ENCODE data around the gene NAV2.
"Not testable (repeated sequence)": the region's sequence is repeated elsewhere in the genome, so short reads cannot be mapped to it uniquely, and the experiment has no call there.

NAV2 gene

DNA sequence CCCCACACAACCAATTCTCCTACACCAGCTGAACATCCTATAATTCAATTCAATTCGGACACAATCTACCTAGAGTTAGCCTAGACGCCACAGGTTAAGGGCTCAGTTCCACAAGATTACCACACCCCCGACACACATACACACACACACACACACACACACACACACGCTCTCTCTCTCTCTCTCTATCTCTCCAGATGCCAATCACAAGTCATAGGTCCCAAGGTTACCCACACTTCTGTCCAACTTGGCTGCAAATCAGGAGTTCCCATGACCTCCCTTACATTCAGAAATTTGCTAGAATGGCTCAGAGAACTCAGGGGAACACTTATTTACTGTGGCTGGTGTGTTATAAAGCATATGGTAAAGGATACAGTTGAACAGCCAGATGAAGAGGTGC lies 243.6 kb downstream of the NAV2 start:
- H3K4me1 ChIP-seq (ENCODE audit: control insufficient read depth in 1 of 2, insufficient read depth in 1 of 2, low read depth in 1 of 2, low read length in 1 of 2), result peaks cover 5 to 10% of the 10 kb centered on the region in 2 experiments
- no peak overlapping the region for H3K27ac ChIP-seq
- TF ChIP-seq, protein P1, sequence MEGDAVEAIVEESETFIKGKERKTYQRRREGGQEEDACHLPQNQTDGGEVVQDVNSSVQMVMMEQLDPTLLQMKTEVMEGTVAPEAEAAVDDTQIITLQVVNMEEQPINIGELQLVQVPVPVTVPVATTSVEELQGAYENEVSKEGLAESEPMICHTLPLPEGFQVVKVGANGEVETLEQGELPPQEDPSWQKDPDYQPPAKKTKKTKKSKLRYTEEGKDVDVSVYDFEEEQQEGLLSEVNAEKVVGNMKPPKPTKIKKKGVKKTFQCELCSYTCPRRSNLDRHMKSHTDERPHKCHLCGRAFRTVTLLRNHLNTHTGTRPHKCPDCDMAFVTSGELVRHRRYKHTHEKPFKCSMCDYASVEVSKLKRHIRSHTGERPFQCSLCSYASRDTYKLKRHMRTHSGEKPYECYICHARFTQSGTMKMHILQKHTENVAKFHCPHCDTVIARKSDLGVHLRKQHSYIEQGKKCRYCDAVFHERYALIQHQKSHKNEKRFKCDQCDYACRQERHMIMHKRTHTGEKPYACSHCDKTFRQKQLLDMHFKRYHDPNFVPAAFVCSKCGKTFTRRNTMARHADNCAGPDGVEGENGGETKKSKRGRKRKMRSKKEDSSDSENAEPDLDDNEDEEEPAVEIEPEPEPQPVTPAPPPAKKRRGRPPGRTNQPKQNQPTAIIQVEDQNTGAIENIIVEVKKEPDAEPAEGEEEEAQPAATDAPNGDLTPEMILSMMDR (IDR thresholded peaks at IDR 0.05), result no peak
- H3K36me3 ChIP-seq, result peaks cover 29% of the 10 kb centered on the region
- H3K9me3 ChIP-seq, result no peaks in the 10 kb centered on the region
- peaks cover 18% of the 10 kb centered on the region for H3K27me3 ChIP-seq
- H3K4me3 ChIP-seq (ENCODE audit: low read depth in 1 of 2, low read length in 1 of 2), result no peak overlapping the region

DNA sequence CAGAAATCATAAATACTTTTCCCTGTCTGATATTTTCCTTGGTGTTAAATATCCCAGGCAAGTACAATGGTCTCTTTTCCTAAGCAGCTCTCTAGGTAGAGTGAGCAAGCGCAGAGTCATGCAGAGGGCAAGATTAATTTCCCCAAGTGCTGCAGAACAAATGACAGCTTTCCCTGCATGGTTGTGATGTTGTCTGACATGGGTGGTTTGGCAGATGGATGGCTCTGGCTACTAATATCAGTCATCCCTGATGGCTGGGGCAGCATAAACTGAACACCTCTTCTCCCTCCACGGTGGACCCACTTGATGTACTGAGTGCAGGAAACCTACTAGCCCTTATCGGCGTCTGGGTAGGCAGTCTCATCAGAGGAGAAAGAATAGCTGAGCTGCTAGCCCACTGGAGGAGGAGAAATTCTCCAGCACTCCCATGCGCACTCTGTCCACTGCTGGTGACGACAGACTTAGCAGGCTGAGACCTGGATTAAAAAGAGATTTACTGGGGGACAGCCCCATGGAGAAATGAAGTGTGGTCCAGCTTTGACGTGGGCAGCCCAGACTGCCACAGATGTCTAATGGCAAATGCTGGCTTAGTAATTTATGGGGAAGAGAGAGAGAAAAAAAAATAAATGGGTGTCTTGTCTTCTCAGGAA lies 244.8 kb downstream of the NAV2 start:
- H3K27ac ChIP-seq, result no peak overlapping the region

DNA sequence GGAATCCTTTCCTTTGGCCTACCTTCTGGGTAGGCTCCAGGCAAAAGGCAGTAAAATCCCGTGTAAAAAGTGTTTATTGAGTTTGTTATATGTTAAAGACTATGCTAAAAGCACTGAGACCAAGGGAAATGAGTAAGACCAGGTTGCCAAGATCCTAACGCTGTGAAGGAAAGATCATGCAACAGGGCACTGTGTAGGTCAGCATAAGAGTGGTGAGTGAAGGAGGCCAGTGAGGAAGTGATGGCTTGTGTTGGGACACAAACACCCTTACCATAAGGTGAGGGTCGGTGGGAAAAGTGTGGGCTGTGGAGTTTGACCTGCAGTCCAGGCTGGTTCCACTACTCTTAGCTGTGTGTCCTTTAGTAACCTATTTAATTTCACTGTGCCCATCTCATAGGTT lies 245.6 kb downstream of the NAV2 start:
- H3K4me1 ChIP-seq (ENCODE audit: control insufficient read depth in 1 of 2, insufficient read depth in 1 of 2, low read depth in 1 of 2, low read length in 1 of 2), result no peaks in the 10 kb centered on the region
- peaks cover 33% of the 10 kb centered on the region for H3K36me3 ChIP-seq
- H3K27ac ChIP-seq, result no peak overlapping the region
- H3K27me3 ChIP-seq, result peaks cover 8% of the 10 kb centered on the region
- TF ChIP-seq, protein P1 (IDR thresholded peaks at IDR 0.05), result no peak
- no peak overlapping the region for H3K4me3 ChIP-seq (ENCODE audit: low read depth in 1 of 2, low read length in 1 of 2)
- H3K9me3 ChIP-seq, result no peaks in the 10 kb centered on the region

More for the DNA sequence above, 244.8 kb downstream of the NAV2 start:
- H3K9me3 ChIP-seq, result no peaks in the 10 kb centered on the region
- no peak overlapping the region for H3K4me3 ChIP-seq (ENCODE audit: low read depth in 1 of 2, low read length in 1 of 2)
- no peaks in the 10 kb centered on the region for H3K4me1 ChIP-seq (ENCODE audit: control insufficient read depth in 1 of 2, insufficient read depth in 1 of 2, low read depth in 1 of 2, low read length in 1 of 2)
- TF ChIP-seq, protein P1 (IDR thresholded peaks at IDR 0.05), result no peak
- H3K36me3 ChIP-seq, result peaks cover 31% of the 10 kb centered on the region
- peaks cover 16% of the 10 kb centered on the region for H3K27me3 ChIP-seq

DNA sequence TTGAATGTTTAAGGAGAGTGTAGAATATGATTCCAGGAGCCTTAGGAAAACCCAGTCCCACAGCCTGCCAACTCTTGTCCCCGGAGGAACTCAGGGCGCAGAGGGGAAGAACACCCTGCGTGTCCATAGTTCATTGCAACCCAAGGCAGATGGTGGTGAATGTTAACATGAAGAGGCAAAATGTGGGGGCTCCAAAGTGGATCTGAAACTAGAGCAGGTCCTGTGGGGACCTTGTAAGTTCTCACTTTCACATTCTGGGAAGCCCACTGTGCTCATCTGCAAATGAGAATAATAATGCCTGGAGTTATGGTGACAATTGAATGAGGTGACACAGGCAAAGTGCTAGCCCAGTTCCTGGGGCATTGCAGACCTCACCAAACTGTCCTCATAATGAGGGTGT lies 246.6 kb downstream of the NAV2 start:
- TF ChIP-seq, protein P1 (IDR thresholded peaks at IDR 0.05), result no peak

DNA sequence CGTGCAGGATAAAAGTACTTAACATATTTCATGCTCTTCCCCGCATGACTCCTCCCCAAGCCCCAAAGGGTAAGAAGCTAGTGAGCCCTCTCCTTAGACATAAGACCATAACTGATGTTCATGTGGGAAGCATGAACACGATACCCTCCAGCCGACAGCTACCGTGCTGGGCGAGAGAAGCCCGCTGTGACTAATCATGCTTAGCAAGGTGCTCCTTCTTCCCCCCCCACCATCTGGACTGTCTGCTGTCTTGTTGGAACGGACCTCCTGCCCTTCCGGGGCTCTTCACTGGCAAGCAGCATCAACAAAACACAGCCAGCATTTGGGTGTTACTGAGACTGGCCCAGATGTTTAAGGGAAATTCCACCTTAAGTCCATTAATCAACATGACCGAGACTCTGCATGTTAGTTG lies 247.0 kb downstream of the NAV2 start:
- TF ChIP-seq, protein P1 (IDR thresholded peaks at IDR 0.05), result no peak
- no peaks in the 10 kb centered on the region for H3K9me3 ChIP-seq
- no peak overlapping the region for H3K27ac ChIP-seq
- peaks cover 40% of the 10 kb centered on the region for H3K36me3 ChIP-seq
- peaks cover 8% of the 10 kb centered on the region for H3K27me3 ChIP-seq
- no peaks in the 10 kb centered on the region for H3K4me1 ChIP-seq (ENCODE audit: control insufficient read depth in 1 of 2, insufficient read depth in 1 of 2, low read depth in 1 of 2, low read length in 1 of 2)
- no peak overlapping the region for H3K4me3 ChIP-seq (ENCODE audit: low read depth in 1 of 2, low read length in 1 of 2)

More for the DNA sequence above, 246.6 kb downstream of the NAV2 start:
- Histone ChIP-seq H3K36me3 (peaks cover 40% of the 10 kb centered on the region), H3K4me3 (ENCODE audit: low read depth in 1 of 2, low read length in 1 of 2) (no peak overlapping the region), H3K9me3 (no peaks in the 10 kb centered on the region), H3K27me3 (peaks cover 8% of the 10 kb centered on the region), H3K4me1 (ENCODE audit: control insufficient read depth in 1 of 2, insufficient read depth in 1 of 2, low read depth in 1 of 2, low read length in 1 of 2) (no peaks in the 10 kb centered on the region), H3K27ac (no peak overlapping the region)

DNA sequence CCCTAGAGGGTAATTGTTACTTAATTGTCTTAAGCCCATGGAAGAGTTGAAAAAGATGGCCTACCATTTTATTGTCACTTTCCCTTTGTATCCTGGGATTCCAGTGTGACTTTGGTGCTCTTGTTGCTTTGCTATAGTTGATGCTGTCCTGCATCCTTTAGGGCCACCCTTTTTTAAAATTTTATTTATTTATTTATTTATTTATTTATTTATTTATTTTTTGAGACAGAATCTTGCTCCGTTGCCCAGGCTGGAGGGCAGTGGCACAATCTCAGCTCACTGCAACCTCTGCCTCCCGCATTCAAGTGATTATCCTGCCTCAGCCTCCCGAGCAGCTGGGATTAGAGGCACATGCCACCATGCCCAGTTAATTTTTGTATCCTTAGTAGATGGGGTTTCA lies 247.8 kb downstream of the NAV2 start:
- H3K4me1 ChIP-seq (ENCODE audit: control insufficient read depth in 1 of 2, insufficient read depth in 1 of 2, low read depth in 1 of 2, low read length in 1 of 2); H3K27ac ChIP-seq; H3K9me3 ChIP-seq; H3K27me3 ChIP-seq; H3K4me3 ChIP-seq (ENCODE audit: low read depth in 1 of 2, low read length in 1 of 2): not testable (repeated sequence)
- H3K36me3 ChIP-seq, result peaks cover 40% of the 10 kb centered on the region

All from neutrophil (primary cell).